WERI-Rb-1 (cell line): ENCODE data around the gene TGDS.

ENCODE experiments used
- DNase-seq: peaks from one replicate; pipeline ENCODE4 v3.0.0-alpha.2; 2020
- H3K27ac ChIP-seq: fragments of 250-450 bp; sonication (Bioruptor Pico); 2 replicates; pipeline ENCODE4 v1.5.1; 2020; ENCODE audit warnings: mild to moderate bottlenecking, moderate library complexity
- H3K27me3 ChIP-seq: fragments of 250-450 bp; sonication (Bioruptor Pico); 2 replicates; pipeline ENCODE4 v1.5.1; 2021; ENCODE audit warnings: mild to moderate bottlenecking, low read depth, moderate library complexity; ENCODE audit not compliant: insufficient read depth, severe bottlenecking
- H3K36me3 ChIP-seq: fragments of 250-450 bp; sonication (Bioruptor Pico); 2 replicates; pipeline ENCODE4 v1.5.1; 2020; ENCODE audit warnings: mild to moderate bottlenecking, moderate library complexity
- H3K4me3 ChIP-seq: 2 replicates; pipeline ENCODE4 v1.5.1; 2011; ENCODE audit warnings: low read depth, mild to moderate bottlenecking, control low read depth, low read length
- H3K9me3 ChIP-seq: fragments of 250-450 bp; sonication (Bioruptor Pico); 2 replicates; pipeline ENCODE4 v1.5.1; 2021; ENCODE audit warnings: mild to moderate bottlenecking, moderate library complexity; ENCODE audit not compliant: severe bottlenecking
- CTCF ChIP-seq: IDR thresholded peaks from 2 replicates; pipeline ENCODE4 v1.5.1; 2011; ENCODE audit warnings: low read depth, mild to moderate bottlenecking, control low read depth, inconsistent platforms, low read length

The TGDS gene

GRCh38 chr13:94525781-94526180 lies 70.2 kb downstream of the TGDS start:
- Histone ChIP-seq H3K36me3 (no peaks in the 10 kb centered on the region), H3K4me3 (no peak overlapping the region), H3K9me3 (peaks cover 8% of the 10 kb centered on the region), H3K27me3 (no peaks in the 10 kb centered on the region), H3K27ac (no peak overlapping the region)
- TF ChIP-seq CTCF, result no peak
- no peak for DNase-seq

DNA sequence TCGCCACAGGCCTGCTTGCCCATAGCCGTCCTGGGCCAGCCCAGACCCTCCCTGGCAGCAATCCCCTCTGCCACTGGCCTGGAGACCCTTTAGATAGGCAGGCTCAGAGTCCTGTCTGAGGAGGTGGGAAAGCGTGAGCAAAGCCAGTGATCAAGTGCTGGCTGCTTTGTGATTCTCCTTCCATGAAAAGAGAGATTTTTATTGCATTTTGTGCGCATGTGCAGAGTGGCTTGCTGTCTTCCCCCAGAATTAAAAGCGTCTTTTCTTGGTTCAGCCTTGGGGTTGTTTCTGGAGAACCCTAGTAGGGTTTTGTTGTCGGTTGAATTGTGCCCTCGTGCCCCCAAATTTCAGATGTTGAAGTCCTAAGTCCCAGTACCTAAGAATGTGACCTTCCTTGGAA lies 71.5 kb downstream of the TGDS start:
- Histone ChIP-seq H3K4me3 (no peak overlapping the region), H3K27me3 (no peaks in the 10 kb centered on the region), H3K27ac (no peak overlapping the region), H3K9me3 (peaks cover 6% of the 10 kb centered on the region), H3K36me3 (no peaks in the 10 kb centered on the region)
- TF ChIP-seq CTCF, result no peak
- no peak for DNase-seq
